Measurements from ENCODE around the gene CUL3.

GRCh38 chr2:224513991-224514390, 71.2 kb downstream of the CUL3 start:
- TF ChIP-seq POLR2A (IDR thresholded peaks at IDR 0.05) (no peak), CTCF (IDR thresholded peaks at IDR 0.05) (no peak)
